Thoracic aorta (tissue), 2 donors: ENCODE measurements around the gene SPTBN4. TPM values are rescaled to one million over a fixed set of nuclear protein-coding genes. Genes with fewer than 3 reads are reported as not detected.

ENCODE experiments used
- ATAC-seq: fragments of 150-250 bp; one replicate; pipeline ENCODE4 v1.8.0; 2017; ENCODE audit warnings: low read depth; ENCODE audit not compliant: insufficient number of reproducible peaks, low FRiP score
- DNase-seq: peaks from one replicate; pipeline ENCODE4 v3.0.0-alpha.2; 2020; ENCODE audit warnings: low spot score
- H3K27ac ChIP-seq, 2 donors: fragments of 200-600 bp; sonication (generic); 1 replicate in 1 of 2; 2 replicates in 1 of 2; pipeline ENCODE4 v1.5.1; 2016; ENCODE audit warnings: mild to moderate bottlenecking in 2 of 2, moderate library complexity in 2 of 2
- H3K27me3 ChIP-seq: fragments of 200-600 bp; sonication (generic); replicated peaks from 2 replicates; pipeline ENCODE4 v1.6.0; 2016; ENCODE audit warnings: mild to moderate bottlenecking; ENCODE audit not compliant: insufficient read depth
- H3K36me3 ChIP-seq: fragments of 200-600 bp; sonication (generic); one replicate; pipeline ENCODE4 v1.5.1; 2016
- H3K4me1 ChIP-seq, 2 donors: fragments of 200-600 bp; sonication (generic); 1 replicate in 1 of 2; 2 replicates in 1 of 2; pipeline versions ENCODE4 v1.5.1 to v1.6.0; 2016; ENCODE audit warnings: low read depth in 2 of 2, mild to moderate bottlenecking in 1 of 2; ENCODE audit not compliant: control insufficient read depth in 1 of 2
- H3K4me3 ChIP-seq: fragments of 200-600 bp; sonication (generic); 2 replicates; pipeline ENCODE4 v1.5.1; 2016; ENCODE audit warnings: mild to moderate bottlenecking
- H3K9me3 ChIP-seq: fragments of 200-600 bp; sonication (generic); 2 replicates; pipeline ENCODE4 v1.5.1; 2016
- total RNA-seq, 2 donors: library from RNA; depleted of rRNA; stranded (reverse); fragments of >200 nt; gene quantifications; one replicate each; pipeline versions ENCODE4 v1.1.0 to v1.2.3, GENCODE V29; 2016
- TF ChIP-seq, protein P1 (sequence below): fragments of 200-600 bp; sonication (generic); IDR thresholded peaks from one replicate; pipeline ENCODE4 v1.5.1; 2019; ENCODE audit warnings: antibody characterized with exemption

SPTBN4 gene
- total RNA-seq, 2 donors from 2014 or later = 2.0 to 7.0 TPM

- H3K4me3 ChIP-seq = peak overlapping the region; percentile 83
- peak; percentile 78 for ATAC-seq
- H3K4me1 ChIP-seq = peaks cover 14 to 25% of the 10 kb centered on the region in 2 donors
- H3K27me3 ChIP-seq = no peaks in the 10 kb centered on the region
- H3K36me3 ChIP-seq = no peaks in the 10 kb centered on the region
- H3K9me3 ChIP-seq = no peaks in the 10 kb centered on the region
- TF ChIP-seq, protein P1, sequence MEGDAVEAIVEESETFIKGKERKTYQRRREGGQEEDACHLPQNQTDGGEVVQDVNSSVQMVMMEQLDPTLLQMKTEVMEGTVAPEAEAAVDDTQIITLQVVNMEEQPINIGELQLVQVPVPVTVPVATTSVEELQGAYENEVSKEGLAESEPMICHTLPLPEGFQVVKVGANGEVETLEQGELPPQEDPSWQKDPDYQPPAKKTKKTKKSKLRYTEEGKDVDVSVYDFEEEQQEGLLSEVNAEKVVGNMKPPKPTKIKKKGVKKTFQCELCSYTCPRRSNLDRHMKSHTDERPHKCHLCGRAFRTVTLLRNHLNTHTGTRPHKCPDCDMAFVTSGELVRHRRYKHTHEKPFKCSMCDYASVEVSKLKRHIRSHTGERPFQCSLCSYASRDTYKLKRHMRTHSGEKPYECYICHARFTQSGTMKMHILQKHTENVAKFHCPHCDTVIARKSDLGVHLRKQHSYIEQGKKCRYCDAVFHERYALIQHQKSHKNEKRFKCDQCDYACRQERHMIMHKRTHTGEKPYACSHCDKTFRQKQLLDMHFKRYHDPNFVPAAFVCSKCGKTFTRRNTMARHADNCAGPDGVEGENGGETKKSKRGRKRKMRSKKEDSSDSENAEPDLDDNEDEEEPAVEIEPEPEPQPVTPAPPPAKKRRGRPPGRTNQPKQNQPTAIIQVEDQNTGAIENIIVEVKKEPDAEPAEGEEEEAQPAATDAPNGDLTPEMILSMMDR = peak; percentile 92
- peak overlapping the region; percentile 89 to 92 for H3K27ac ChIP-seq
- DNase-seq = peak; percentile 76
Measured at GRCh38 chr19:40464059-40465024, 2.5 kb upstream of the SPTBN4 start.

DNA sequence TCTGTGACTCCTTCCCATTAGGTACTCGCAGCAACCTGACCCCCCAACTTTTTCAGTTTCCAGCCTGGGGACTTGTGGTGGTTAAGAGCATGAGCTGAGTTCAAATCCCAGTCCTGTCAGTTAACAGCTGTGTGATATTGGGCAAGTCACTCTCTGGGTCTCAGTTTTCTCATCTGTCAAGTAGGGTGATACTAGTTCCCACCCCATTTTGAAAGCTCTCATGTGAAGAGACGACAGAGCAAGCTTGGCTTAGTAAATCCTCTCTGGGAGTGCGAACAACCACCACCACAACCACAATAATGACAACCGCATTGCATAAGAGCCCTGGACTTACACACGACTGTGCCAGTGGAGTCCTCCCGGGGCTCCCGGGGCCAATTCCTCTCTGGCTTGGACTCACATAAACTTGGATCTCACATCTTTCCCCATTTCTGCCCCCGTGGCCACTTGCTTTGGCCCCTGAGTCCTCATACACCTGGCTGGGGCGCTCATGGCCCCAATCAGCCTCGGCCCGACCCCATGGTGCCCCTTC, 1.7 kb upstream of the SPTBN4 start:
- H3K4me1 ChIP-seq = peaks cover 14 to 25% of the 10 kb centered on the region in 2 donors
- no peaks in the 10 kb centered on the region for H3K36me3 ChIP-seq
- H3K9me3 ChIP-seq = no peaks in the 10 kb centered on the region
- H3K27ac ChIP-seq = peak overlapping the region; percentile 89 to 92
- TF ChIP-seq, protein P1 = no peak
- DNase-seq (no peak), ATAC-seq (no peak)
- H3K4me3 ChIP-seq = peak overlapping the region; percentile 83
- H3K27me3 ChIP-seq = no peaks in the 10 kb centered on the region

DNA sequence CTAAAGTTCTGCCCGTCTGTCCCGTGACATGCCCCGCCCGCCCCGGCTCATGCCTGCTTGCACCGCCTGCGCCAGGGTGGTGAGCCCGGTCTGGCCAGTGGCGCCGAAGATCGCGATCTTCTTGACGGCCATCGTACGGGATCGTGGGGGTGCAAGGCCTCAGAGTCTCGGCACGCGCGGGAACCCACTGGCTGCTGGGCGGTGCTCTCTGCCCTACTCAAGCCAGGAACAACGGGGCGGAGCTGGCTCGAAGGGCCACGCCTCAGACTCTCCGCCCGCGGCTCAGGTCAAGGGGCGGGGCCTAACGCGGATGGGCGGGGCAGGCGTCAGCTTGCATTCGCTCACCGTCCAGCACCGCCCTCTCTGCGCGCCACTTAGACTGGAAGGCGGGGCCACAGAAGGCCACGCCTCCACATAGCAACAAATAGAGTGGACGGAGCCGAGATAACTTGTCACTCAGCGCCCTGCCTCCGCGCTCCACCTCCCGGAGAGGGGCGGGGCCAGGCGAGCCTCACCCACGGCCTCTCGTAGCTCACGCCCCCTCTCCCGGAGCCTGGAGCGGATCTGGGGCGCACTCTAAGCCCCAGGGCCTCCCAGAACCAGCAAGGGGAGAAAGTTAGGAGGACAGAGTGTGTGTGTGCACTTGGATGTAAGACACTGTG, 1.1 kb upstream of the SPTBN4 start, which contains the start of gene BLVRB:
TSS of gene BLVRB (minus strand) at position 189 of the 662 bp plus-strand sequence. CDS start at position 132, 57 bp downstream.
- peak within 1 kb of the TSS; percentile 89 to 92 for H3K27ac ChIP-seq
- H3K36me3 ChIP-seq = no peaks in the 10 kb centered on the region
- DNase-seq (peak; percentile 99), ATAC-seq (peak; percentile 89)
- H3K27me3 ChIP-seq = no peaks in the 10 kb centered on the region
- peaks cover 14 to 25% of the 10 kb centered on the region in 2 donors for H3K4me1 ChIP-seq
- no peaks in the 10 kb centered on the region for H3K9me3 ChIP-seq
- TF ChIP-seq, protein P1 = no peak
- peak within 1 kb of the TSS; percentile 83 for H3K4me3 ChIP-seq

DNA sequence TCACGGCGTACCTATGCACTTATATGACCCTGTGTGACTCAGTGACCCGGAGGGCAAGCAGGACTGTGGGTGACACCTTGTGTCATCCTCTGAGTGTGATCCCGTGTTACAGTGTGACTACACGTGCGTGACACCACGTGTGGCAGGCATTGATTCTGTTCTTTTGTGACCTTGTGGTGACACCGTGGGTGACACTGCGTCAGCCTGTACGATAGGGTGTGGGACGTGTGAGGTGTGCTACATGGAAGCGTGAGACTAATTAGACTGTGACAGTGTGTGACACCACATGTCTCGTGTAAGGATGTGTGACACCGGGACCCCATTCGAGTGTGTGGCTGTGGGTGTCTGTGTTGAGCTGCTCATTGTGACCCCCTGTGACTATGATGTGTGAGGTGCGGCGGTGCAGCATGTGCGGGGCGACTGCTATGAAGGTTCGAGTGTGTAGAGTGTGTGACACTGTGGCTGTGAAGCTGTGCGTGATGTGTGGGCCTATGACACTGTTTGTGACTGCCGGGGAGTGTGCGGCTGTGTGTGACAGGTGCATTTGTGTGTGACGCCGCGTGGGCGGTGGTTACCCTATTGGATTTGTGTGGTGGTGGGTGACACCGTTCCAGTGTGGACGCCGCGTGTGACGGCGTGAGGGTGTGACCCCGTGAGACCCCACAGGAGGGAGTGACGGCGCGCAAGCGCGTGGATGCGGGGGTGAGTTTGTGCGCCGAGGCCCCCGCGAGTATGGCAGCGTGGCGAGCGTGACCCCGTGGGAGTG, 399 bp upstream of the SPTBN4 start:
- H3K9me3 ChIP-seq = no peaks in the 10 kb centered on the region
- ATAC-seq = no peak
- TF ChIP-seq, protein P1 = no peak
- peak overlapping the region; percentile 35 to 49 for H3K27ac ChIP-seq
- DNase-seq = no peak
- H3K36me3 ChIP-seq = no peaks in the 10 kb centered on the region
- peaks cover 14 to 25% of the 10 kb centered on the region in 2 donors for H3K4me1 ChIP-seq
- no peaks in the 10 kb centered on the region for H3K27me3 ChIP-seq
- H3K4me3 ChIP-seq = peak overlapping the region; percentile 83
